Upper lobe of right lung (tissue), 1 donor: ENCODE results near the gene HSPBP1. TPM values are rescaled to one million over a fixed set of nuclear protein-coding genes. Genes with fewer than 3 reads are reported as not detected.
A peak's percentile ranks its signal among the peaks of the same experiment; 100 is the strongest.

Experiments used
- ATAC-seq: fragments of 200-7000 bp; cut with Tn5 transposase; one replicate; pipeline ENCODE4 v1.9.1; 2020; ENCODE audit warnings: mild to moderate bottlenecking, moderate library complexity
- DNase-seq: peaks from one replicate; pipeline ENCODE4 v3.0.0-alpha.2; 2020
- H3K27ac ChIP-seq: fragments of 200-600 bp; one replicate; pipeline ENCODE4 v1.8.0; 2022
- H3K27me3 ChIP-seq: fragments of 200-600 bp; one replicate; pipeline ENCODE4 v1.8.0; 2022; ENCODE audit warnings: mild to moderate bottlenecking
- H3K36me3 ChIP-seq: fragments of 200-600 bp; one replicate; pipeline ENCODE4 v1.8.0; 2022
- H3K4me1 ChIP-seq: fragments of 200-600 bp; one replicate; pipeline ENCODE4 v1.8.0; 2022
- H3K4me3 ChIP-seq: fragments of 200-600 bp; one replicate; pipeline ENCODE4 v1.8.0; 2022; ENCODE audit warnings: mild to moderate bottlenecking
- H3K9me3 ChIP-seq: fragments of 200-600 bp; one replicate; pipeline ENCODE4 v1.8.0; 2022
- CTCF ChIP-seq: fragments of 200-600 bp; IDR thresholded peaks from one replicate; pipeline ENCODE4 v1.8.0; 2022; ENCODE audit warnings: antibody characterized with exemption
- intact Hi-C: fragments of 100-400 bp; cut with DNase I; formaldehyde crosslinking; loops from one replicate; pipeline ENCODE4 v1.11.0; 2022
- total RNA-seq: library from RNA; stranded (reverse); fragmentation: NEBNext Ultra II Directional; extraction: Animal tissue kit (Norgen Biotek cat#: 25700); gene quantifications from one replicate; pipeline ENCODE4 v1.2.1, GENCODE V29; 2021
- donor health status: DM: no; HTN: yes; CAD: no; lungs with severe emphysema.

The HSPBP1 gene
- total RNA-seq, 1 donor from 2014 or later = 19.7 TPM

GRCh38 chr19:55231391-55232285 is 48.3 kb downstream of the HSPBP1 start:
- Histone ChIP-seq H3K27me3 (no peaks in the 10 kb centered on the region), H3K36me3 (peaks cover 85% of the 10 kb centered on the region), H3K9me3 (no peaks in the 10 kb centered on the region), H3K27ac (no peak overlapping the region), H3K4me1 (no peaks in the 10 kb centered on the region), H3K4me3 (no peak overlapping the region)
- ATAC-seq = no peak
- intact Hi-C loops = no loop called here
- no peak for TF ChIP-seq CTCF
- no peak for DNase-seq

DNA sequence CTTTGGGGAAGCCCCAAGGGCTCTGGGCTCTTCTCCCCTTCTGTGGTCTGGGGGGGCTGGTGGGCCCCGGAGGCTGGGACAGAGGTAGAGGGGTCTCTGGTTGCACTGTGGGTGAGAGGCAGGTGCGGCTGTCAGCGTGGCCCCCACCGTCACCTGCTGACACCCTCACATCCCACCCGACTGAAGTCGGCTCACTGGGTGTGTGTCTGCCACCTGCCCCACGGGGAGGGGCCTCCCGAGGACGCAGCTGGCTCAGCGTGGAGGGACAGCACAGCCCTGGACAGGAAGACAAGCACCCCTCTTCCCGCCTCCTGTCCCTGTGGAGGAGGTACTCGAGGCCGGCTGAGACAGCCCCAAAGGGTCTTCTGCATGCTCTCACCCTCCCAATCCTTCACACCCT is 49.1 kb downstream of the HSPBP1 start:
- Histone ChIP-seq H3K9me3 (no peaks in the 10 kb centered on the region), H3K4me3 (no peak overlapping the region), H3K27me3 (no peaks in the 10 kb centered on the region), H3K4me1 (no peaks in the 10 kb centered on the region), H3K27ac (no peak overlapping the region), H3K36me3 (peaks cover 77% of the 10 kb centered on the region)
- no peak for TF ChIP-seq CTCF
- DNase-seq (peak; percentile 60), ATAC-seq (no peak)
- intact Hi-C loops = no loop called here

DNA sequence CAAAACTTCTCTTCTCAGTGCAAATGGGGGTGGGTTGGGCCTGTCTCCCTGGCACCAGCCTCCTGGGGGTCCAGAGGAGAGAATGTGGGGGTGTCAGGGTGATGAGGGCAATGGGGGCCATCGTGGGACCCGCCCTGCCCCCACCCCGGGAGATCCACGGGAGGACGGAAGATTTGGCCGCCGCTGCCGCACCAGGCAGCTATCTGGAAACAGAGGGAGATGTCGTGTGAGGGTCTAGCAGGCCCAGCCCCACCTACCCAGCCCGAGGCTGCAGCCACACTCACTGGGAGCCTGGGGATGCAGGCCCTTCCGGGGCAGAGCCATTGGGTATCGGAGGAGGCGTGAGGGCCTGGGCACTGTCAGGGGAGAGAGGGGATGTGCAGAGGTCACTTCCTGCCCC is 49.6 kb downstream of the HSPBP1 start:
- Histone ChIP-seq H3K36me3 (peaks cover 75% of the 10 kb centered on the region), H3K27ac (no peak overlapping the region), H3K9me3 (no peaks in the 10 kb centered on the region), H3K4me3 (no peak overlapping the region), H3K4me1 (no peaks in the 10 kb centered on the region), H3K27me3 (no peaks in the 10 kb centered on the region)
- DNase-seq (no peak), ATAC-seq (no peak)
- no peak for TF ChIP-seq CTCF
- intact Hi-C loops = no loop called here

GRCh38 chr19:55229789-55230182 is 50.1 kb downstream of the HSPBP1 start:
- TF ChIP-seq CTCF = no peak
- Histone ChIP-seq H3K27me3 (no peaks in the 10 kb centered on the region), H3K4me1 (no peaks in the 10 kb centered on the region), H3K4me3 (no peak overlapping the region), H3K9me3 (no peaks in the 10 kb centered on the region), H3K27ac (no peak overlapping the region), H3K36me3 (peaks cover 70% of the 10 kb centered on the region)
- DNase-seq (no peak), ATAC-seq (no peak)
- intact Hi-C loops = no loop called here

- Histone ChIP-seq H3K4me3 (no peak overlapping the region), H3K27ac (no peak overlapping the region), H3K27me3 (no peaks in the 10 kb centered on the region), H3K9me3 (no peaks in the 10 kb centered on the region), H3K36me3 (peaks cover 65% of the 10 kb centered on the region), H3K4me1 (no peaks in the 10 kb centered on the region)
- no peak for TF ChIP-seq CTCF
- no peak for DNase-seq
- intact Hi-C loops = no loop called here
- ATAC-seq = no peak
These were observed 50.6 kb downstream of the HSPBP1 start for GRCh38 chr19:55229145-55229788.
